Measurements from ENCODE around the gene LXN.
"Not testable (repeated sequence)": the region's sequence is repeated elsewhere in the genome, so short reads cannot be mapped to it uniquely, and the experiment has no call there.

LXN gene

DNA sequence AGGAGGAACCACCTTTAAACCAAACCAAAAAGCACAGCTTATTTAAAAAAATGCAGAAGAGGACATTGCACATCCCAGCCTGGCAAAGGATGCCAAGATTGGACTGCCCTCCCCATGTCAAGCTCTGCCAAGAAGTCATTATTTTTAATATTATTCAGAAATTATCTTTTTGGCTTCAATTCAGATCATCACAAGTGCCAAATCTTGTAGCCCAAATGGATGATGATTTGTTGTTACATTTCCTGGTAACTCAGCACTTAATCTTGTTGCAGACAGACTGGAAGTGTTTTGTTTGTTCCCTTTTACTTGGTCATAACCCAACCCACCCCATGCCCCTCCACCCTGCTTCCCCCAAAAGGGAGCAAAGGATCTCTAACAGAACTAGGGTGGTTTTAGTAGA is 28.1 kb upstream of the LXN start:
- DNase-seq (ENCODE audit: low read depth): no peak
- in situ Hi-C loops (cut with HindIII; ENCODE audit: low sequenced_read_pairs): loop anchor here (10.0 kb wide), 1 partner anchor 46 kb away; no protein-coding TSS in a partner anchor
- no peak overlapping the region for H3K4me3 ChIP-seq (ENCODE audit: low read depth, low read length)
- no peak for TF ChIP-seq CTCF (IDR thresholded peaks at IDR 0.05; ENCODE audit: low read depth, low read length, missing control alignments)

DNA sequence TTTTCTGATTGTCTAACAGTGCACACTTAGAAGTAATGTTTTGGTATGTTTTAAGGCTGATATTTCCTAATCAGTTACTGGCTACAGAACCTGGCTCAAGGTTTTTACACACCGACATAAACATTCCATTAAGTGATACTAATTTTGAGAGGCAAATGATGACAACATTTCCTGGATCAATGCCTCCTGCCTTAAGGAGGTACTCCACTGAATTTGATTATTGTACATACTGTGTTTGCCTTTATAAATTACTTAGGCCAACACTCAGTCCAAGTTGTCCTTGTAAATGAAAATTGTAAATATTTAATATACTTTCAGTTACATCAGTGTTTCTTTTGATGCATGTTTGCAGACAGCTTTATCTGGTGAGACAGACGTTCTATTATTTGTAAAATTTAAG is 24.2 kb upstream of the LXN start:
- H3K4me3 ChIP-seq (ENCODE audit: low read depth, low read length): no peak overlapping the region
- no peak for TF ChIP-seq CTCF (IDR thresholded peaks at IDR 0.05; ENCODE audit: low read depth, low read length, missing control alignments)
- no peak for DNase-seq (ENCODE audit: low read depth)
- in situ Hi-C loops (cut with HindIII; ENCODE audit: low sequenced_read_pairs): no loop called here

DNA sequence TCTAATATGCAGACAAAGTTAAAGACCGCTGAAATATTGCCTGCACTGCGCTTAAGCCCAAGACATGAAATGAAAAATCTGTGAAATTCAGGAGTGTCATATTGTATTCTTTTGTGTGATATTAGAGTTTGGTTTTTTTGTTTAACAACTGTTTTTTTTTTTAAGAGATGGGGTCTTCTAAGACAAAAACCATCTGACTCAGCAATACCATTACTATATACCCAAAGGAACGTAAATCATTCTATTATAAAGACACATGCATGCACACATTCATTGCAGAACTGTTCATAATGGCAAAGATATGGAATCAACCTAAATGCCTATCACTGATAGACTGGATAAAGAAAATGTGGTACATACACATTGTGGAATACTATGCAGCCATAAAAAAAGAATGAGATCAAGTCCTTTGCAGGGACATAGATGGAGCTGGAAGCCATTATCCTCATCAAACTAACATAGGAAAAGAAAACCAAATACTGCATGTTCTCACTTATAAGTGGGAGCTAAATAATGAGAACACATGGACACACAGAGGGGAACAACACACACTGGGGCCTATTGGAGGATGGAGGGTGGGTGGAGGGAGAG is 21.5 kb upstream of the LXN start:
- DNase-seq (ENCODE audit: low read depth); in situ Hi-C loops (cut with HindIII; ENCODE audit: low sequenced_read_pairs); H3K4me3 ChIP-seq (ENCODE audit: low read depth, low read length): not testable (repeated sequence)

DNA sequence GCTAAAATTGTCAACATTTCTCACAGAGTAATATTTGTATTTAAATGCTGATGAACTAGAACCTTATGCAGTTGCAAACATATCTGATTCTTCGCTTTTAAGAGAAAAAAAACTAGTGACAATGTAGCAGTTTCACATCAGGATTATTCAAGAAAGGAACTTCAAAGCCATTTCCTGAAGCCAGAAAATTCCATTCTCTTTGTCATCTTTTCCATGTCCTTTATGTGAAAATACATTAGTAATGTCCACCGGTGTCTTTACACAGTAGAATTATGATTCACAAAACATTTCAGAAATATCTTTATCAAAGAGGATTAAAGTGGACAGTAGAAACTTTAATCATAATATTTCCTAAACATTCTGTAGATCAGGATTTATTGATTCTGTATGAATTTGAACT is 12.7 kb upstream of the LXN start:
- no peak overlapping the region for H3K4me3 ChIP-seq (ENCODE audit: low read depth, low read length)
- TF ChIP-seq CTCF (IDR thresholded peaks at IDR 0.05; ENCODE audit: low read depth, low read length, missing control alignments): no peak
- DNase-seq (ENCODE audit: low read depth): no peak
- in situ Hi-C loops (cut with HindIII; ENCODE audit: low sequenced_read_pairs): no loop called here

- no peak overlapping the region for H3K4me3 ChIP-seq (ENCODE audit: low read depth, low read length)
- no peak for TF ChIP-seq CTCF (IDR thresholded peaks at IDR 0.05; ENCODE audit: low read depth, low read length, missing control alignments)
- in situ Hi-C loops (cut with HindIII; ENCODE audit: low sequenced_read_pairs): no loop called here
- DNase-seq (ENCODE audit: low read depth): no peak
These were observed 10.9 kb upstream of the LXN start for GRCh38 chr3:158683230-158683962.

GRCh38 chr3:158680861-158681260 is 8.4 kb upstream of the LXN start:
- in situ Hi-C loops (cut with HindIII; ENCODE audit: low sequenced_read_pairs): no loop called here
- TF ChIP-seq CTCF (IDR thresholded peaks at IDR 0.05; ENCODE audit: low read depth, low read length, missing control alignments): no peak
- DNase-seq (ENCODE audit: low read depth): no peak
- no peak overlapping the region for H3K4me3 ChIP-seq (ENCODE audit: low read depth, low read length)

GRCh38 chr3:158679547-158680000 is 7.1 kb upstream of the LXN start:
- in situ Hi-C loops (cut with HindIII; ENCODE audit: low sequenced_read_pairs): no loop called here
- no peak overlapping the region for H3K4me3 ChIP-seq (ENCODE audit: low read depth, low read length)
- no peak for TF ChIP-seq CTCF (IDR thresholded peaks at IDR 0.05; ENCODE audit: low read depth, low read length, missing control alignments)
- DNase-seq (ENCODE audit: low read depth): no peak

All from astrocyte of the cerebellum (primary cell).